Subcutaneous adipose tissue (tissue), 4 donors: Measurements from ENCODE around the gene ACSS1. TPM values are rescaled to one million over a fixed set of nuclear protein-coding genes. Genes with fewer than 3 reads are reported as not detected.

Experiments
- CTCF ChIP-seq: fragments of 450-650 bp; IDR thresholded peaks from one replicate; pipeline ENCODE4 v1.5.1; 2016; ENCODE audit warnings: low read depth, mild to moderate bottlenecking, control low read depth, antibody characterized with exemption, moderate library complexity
- total RNA-seq, 4 donors: library from RNA; depleted of rRNA; stranded (reverse); fragments of >200 nt; gene quantifications; one replicate each; pipeline ENCODE4 v1.1.0, GENCODE V29; 2016

Gene ACSS1
- total RNA-seq, 4 donors from 2014 or later = 9.3 to 35.6 (median 16.2) TPM

GRCh38 chr20:24984961-24985640 lies 72.8 kb downstream of the ACSS1 start:
- no peak for TF ChIP-seq CTCF

DNA sequence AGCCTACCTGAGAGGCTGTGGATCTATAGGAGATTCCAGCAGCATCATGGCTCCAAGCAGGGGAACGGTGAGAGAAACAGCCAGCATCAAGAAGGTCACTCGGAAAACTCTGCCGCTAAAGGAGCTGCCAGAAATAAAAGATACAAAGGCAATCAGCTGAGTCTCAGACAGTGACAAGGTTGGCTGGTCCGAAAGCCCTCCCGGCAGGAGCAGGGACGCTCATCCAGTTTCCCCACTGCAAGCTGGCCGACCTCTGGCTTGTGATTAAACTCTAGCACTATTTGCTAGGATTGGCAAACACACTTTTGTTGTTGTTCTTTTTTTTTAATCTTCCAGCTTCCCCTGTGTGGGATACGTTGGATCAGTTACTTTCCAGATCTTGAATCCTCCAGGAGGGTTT lies 74.0 kb downstream of the ACSS1 start:
- TF ChIP-seq CTCF = no peak

- no peak for TF ChIP-seq CTCF
Measured at GRCh38 chr20:24981790-24982189, 76.1 kb downstream of the ACSS1 start.

GRCh38 chr20:24981282-24981681 lies 76.7 kb downstream of the ACSS1 start:
- no peak for TF ChIP-seq CTCF

DNA sequence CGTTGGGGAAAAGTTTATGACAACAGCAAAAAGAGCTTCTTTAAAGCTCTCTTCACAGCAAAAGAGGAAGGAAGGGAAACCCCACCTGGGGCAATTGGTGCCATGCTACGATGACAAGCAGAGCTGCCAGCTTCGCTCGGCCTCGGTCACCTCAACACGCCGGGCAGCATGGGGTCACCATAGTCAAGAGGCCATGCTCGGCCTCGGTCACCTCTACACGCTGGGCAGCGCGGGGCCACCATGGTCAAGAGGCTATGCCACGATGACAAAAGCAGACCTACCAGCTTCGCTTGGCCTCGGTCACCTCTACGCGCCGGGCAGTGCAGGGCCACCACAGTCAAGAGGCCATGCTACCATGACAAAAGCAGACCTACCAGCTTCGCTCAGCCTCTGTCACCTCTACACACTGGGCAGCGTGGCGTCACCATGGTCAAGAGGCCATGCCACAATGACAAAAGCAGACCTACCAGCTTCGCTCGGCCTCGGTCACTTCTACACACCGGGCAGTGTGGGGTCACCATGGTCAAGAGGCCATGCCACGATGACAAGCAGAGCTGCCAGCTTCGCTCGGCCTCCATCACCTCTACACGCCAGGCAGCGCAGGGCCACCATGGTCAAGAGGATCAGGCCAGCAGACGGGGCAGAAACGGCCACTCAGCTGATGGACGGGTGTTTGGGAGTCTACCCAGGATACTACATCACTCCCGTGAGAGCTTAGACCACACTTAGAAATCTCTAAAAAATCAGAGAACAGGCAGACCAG lies 77.5 kb downstream of the ACSS1 start:
- no peak for TF ChIP-seq CTCF

DNA sequence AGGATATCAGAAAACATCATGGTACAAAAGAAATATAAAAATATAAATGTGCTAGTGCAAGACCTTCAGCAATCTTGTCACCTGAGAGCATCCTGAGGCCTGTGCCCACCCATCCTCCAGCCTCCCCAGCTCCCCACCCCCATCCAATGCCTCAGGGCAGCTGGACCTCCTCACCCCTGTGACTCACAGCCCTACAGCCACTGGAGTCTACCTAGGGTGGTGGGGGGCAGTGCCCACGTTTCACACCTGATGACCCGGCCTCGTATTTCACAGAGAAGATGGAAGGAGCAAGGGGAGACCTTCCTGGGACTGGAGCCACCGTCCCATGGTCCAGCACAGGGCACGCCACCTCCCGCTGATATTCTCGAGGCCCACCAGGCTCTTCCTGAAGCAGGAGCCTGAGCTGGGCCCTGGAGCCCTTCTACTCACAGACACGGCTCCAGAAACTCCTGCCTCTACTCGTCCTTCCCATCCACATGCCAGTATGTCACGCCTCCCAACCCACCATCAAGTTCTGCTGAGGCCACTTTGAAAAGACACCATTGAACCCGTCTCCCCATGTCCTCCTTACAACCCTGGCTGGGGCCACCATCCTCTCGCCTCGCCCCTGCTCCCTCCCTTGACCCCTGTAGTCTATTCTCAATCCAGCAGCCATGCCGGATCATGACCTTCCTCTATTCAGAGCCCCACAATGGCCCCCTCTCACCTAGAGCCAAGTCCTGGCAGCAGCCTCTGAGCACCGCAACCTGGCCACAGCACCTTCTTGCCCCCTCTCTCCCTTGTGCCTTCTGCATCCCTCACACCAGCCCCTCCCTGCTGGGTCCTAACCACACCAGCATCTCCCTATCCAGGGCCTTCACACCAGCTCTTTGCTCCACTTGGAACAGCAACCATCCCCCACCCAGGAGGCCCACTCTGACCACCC lies 78.6 kb downstream of the ACSS1 start:
- TF ChIP-seq CTCF = no peak

DNA sequence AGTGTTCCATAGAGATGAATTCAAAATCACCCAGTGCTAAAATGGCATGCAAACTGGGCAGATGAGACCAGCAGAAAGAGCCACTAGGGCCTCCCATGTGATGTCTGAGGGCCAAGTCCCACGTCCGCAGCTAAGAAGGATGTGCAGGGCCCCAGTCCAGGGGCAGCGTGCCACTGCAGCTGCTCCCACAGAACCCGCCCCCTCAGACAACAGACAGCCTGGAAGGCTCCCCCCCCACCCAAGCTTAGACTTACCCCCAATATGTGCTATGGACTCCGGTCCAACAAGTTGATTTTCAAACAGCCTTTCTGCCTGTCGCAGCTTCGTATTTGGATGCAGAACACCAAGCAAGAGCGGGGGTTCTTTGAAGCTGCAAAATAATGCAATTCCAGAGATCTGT lies 79.4 kb downstream of the ACSS1 start:
- no peak for TF ChIP-seq CTCF
